Head of caudate nucleus (tissue), 42 donors: ENCODE data around the gene CD79B.
"Not testable (repeated sequence)": the region's sequence is repeated elsewhere in the genome, so short reads cannot be mapped to it uniquely, and the experiment has no call there.

Experiments used
- DNase-seq, 42 donors: peaks; one replicate each; pipeline versions ENCODE4 v3.0.0 to v3.0.0-alpha.2; 2020 to 2021; ENCODE audit warnings: mixed read lengths in 7 of 42
- intact Hi-C: fragments of 100-400 bp; cut with DNase I; formaldehyde crosslinking; loops from one replicate; pipeline ENCODE4 v1.15.0; 2022

CD79B gene

DNA sequence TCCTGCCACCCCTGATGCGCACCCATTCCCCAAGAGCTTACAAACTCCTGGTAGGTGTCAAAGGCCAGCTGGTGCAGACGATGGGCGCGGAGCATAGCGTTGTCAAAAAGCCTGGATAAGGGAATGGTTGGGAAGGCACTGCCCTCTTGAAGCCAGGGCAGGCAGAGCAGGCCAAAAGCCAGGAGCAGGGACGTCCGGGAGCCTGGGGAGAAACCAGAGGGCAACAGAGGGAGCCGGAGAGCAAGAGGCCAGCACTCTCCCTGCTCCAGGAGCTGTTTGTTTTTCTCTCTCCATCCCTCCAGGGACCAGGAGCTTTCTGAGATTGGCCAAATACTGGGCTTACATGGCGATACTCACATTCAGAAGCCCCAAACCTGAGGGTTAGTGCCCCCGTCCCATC lies 13.8 kb downstream of the CD79B start:
- no peak for DNase-seq
- intact Hi-C loops, result loop anchor here (10.0 kb wide), 1 partner anchor 216 kb away; the partner anchor contains the start of gene ERN1

DNA sequence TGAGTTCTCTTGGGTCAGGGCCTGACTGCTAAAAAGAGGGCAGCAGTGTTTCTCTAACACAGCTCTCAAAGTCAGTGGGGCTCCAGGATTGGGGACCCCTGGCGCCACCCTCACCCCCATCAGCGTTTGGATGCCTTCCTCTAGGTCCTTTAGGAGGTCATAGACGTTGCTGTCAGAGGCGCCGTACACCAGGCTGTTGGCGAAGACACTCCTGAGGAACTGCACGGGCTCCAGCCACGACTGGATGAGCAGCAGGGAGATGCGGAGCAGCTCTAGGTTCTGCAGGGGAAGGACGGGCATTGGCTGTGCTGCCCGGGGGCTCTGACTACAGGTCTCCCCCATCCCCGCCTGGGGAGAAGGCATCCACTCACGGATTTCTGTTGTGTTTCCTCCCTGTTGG lies 14.5 kb downstream of the CD79B start:
- intact Hi-C loops, result loop anchor here (10.0 kb wide), 1 partner anchor 217 kb away; the partner anchor contains the start of gene ERN1
- DNase-seq, result no peak

GRCh38 chr17:63917206-63917605 lies 14.9 kb downstream of the CD79B start:
- intact Hi-C loops, result loop anchor here (10.0 kb wide), 1 partner anchor 218 kb away; the partner anchor contains the start of gene ERN1

GRCh38 chr17:63916566-63917185 lies 15.5 kb downstream of the CD79B start:
- no peak for DNase-seq
- intact Hi-C loops, result loop anchor here (10.0 kb wide), 1 partner anchor 218 kb away; the partner anchor contains the start of gene ERN1

More at GRCh38 chr17:63917206-63917605, 14.9 kb downstream of the CD79B start:
- not testable (repeated sequence) for DNase-seq

GRCh38 chr17:63915753-63916152 lies 16.4 kb downstream of the CD79B start:
- not testable (repeated sequence) for DNase-seq

DNA sequence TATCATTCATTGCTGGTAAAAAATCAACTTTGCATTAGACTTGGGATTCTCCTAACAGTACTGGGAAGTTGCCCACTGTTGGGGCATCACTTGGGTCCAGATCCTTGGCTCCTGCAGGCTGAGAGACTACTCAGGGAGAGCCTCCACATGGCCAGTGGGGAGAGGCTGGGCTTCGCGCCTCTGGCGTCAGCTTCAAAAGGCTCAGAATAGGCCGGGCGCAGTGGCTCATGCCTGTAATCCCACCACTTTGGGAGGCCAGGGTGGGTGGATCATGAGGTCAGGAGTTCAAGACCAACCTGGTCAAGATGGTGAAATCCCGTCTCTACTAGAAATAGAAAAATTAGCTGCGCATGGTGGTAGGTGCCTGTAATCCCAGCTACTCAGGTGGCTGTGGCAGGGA lies 17.7 kb downstream of the CD79B start:
- intact Hi-C loops, result loop anchor here (10.0 kb wide), 1 partner anchor 220 kb away; the partner anchor contains the start of gene ERN1
- DNase-seq, result no peak

More at GRCh38 chr17:63915753-63916152, 16.4 kb downstream of the CD79B start:
- intact Hi-C loops, result loop anchor here (10.0 kb wide), 1 partner anchor 219 kb away; the partner anchor contains the start of gene ERN1

- DNase-seq, result peak in 29 of 42 donors; percentile 11 to 74 (median 46)
- intact Hi-C loops, result loop anchor here (10.0 kb wide), 1 partner anchor 223 kb away; the partner anchor contains the start of gene ERN1
Observed at GRCh38 chr17:63911657-63912100, 20.5 kb downstream of the CD79B start.

GRCh38 chr17:63911041-63911635 lies 21.0 kb downstream of the CD79B start, which contains the start of gene CSHL1:
Gene CSHL1 (minus strand): TSS chr17:63911258. CDS start chr17:63911196, 62 bp downstream.
- peak in 1 of 42 donors; percentile 28 for DNase-seq
- intact Hi-C loops, result loop anchor here (10.0 kb wide), 1 partner anchor 224 kb away; the partner anchor contains the start of gene ERN1

DNA sequence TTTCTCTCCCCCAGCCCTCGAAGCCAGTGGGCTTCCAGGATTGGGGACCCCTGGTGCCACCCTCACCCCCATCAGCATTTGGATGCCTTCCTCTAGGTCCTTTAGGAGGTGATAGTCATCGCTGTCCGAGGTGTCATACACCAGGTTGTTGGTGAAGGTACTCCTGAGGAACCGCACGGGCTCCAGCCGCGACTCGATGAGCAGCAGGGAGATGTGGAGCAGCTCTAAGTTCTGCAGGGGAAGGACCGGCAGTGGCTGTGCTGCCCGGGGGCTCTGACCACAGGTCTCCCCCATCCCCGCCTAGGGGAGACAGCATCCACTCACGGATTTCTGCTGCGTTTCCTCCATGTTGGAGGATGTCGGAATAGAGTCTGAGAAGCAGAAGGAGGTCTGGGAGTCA lies 22.0 kb downstream of the CD79B start:
- intact Hi-C loops, result loop anchor here (10.0 kb wide), 1 partner anchor 225 kb away; the partner anchor contains the start of gene ERN1
- DNase-seq, result no peak

DNA sequence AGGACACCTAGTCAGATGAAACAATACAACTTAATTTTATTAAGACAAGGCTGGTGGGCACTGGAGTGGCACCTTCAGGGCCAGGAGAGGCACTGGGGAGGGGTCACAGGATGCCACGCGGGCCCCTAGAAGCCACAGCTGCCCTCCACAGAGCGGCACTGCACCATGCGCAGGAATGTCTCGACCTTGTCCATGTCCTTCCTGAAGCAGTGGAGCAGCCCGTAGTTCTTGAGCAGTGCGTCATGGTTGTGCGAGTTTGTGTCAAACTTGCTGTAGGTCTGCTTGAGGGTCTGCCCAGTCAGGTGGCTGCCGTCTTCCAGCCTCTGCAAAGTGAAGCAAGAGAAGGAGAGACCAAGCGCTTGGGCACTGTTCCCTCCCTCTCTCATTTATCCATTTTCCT lies 22.5 kb downstream of the CD79B start:
- intact Hi-C loops, DNase-seq: not testable (repeated sequence)

DNA sequence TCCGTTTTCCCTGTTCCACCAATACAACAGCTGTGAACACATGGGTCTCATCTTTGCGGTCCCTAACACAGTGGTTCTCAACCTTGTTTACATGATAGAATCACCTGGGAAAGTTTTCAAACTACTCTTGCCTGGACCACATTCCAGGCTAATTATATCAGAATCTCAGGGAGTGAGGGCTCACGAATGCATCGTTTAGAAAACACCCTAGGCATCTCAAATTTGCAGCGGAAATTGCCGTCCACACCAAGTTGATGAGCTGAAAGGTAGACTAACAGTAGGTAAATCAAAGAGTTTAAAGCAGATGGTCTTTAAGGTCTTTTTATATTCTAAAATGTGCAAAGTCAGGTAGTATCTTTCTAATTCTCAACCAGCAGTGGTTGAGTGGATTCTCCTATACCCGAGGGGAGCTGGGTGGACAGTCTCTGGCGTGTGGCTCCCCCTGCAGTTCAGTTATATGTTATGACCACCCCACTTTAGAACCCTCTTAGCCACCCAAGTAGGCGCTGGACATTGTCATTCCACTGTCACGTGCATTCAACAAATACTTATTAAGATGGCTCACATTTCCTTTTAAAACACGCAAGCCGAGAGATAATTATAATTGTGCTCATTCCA lies 24.9 kb downstream of the CD79B start:
- DNase-seq, intact Hi-C loops: not testable (repeated sequence)

GRCh38 chr17:63904796-63905195 lies 27.3 kb downstream of the CD79B start:
- intact Hi-C loops, DNase-seq: not testable (repeated sequence)

- intact Hi-C loops, result not testable (repeated sequence)
- DNase-seq, result peak in 7 of 42 donors; percentile 8 to 49 (median 19)
Observed at GRCh38 chr17:63903787-63904201, 28.3 kb downstream of the CD79B start.

- DNase-seq, intact Hi-C loops: not testable (repeated sequence)
Observed at GRCh38 chr17:63901971-63902370, 30.2 kb downstream of the CD79B start.

- DNase-seq, intact Hi-C loops: not testable (repeated sequence)
Observed at GRCh38 chr17:63898899-63899798, 33.0 kb downstream of the CD79B start.

DNA sequence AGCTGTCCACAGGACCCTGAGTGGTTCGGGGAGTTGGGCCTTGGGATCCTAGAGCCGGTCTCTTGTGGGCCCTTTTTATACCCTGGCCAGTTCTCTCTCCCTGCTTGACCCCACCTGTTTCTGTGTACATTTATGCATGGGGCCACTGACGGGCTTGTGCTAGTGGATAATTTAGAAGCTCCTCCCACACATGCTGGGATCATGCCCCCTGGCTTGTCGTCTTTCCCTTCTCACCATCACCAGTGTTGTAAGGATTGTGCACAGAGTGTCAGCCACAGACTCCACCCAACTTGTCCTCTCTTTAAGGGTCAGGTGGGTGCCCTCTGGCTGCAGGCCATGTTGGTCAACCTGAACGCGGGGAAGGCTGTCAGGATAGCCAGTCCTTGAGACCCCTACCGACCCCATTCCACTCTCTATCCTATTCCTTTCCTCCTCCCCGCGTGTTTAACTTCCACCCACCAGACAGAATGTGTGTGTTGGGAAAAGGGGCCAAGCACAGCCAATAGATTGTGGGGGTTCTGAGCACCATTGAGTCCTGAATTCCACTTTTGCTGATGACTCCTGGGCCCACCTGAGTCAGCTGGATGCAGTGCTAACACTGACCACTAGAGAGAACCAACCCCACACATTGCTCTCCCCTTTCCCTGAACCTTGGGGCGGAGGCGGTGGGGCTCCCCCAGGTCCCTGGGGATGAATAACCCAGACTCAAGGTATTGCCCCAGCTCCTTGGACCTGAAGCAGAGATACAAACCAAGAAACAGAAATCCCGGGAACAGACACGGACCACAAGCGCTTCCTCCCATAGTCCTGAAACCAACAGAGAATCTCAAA lies 35.4 kb downstream of the CD79B start, which contains the start of gene CSH1:
Gene CSH1, minus strand, starts transcription at position 51 of the 831 bp plus-strand sequence. CDS start 63 bp downstream, outside the sequence.
- DNase-seq, intact Hi-C loops: not testable (repeated sequence)

DNA sequence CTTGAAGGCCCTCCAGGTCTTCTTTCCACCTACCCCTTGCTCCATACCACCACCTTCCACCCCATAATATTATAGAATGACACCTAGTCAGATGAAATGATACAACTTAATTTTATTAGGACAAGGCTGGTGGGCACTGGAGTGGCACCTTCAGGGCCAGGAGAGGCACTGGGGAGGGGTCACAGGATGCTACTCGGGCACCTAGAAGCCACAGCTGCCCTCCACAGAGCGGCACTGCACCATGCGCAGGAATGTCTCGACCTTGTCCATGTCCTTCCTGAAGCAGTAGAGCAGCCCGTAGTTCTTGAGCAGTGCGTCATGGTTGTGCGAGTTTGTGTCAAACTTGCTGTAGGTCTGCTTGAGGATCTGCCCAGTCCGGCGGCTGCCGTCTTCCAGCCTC lies 37.3 kb downstream of the CD79B start:
- intact Hi-C loops, DNase-seq: not testable (repeated sequence)
